K562 (cell line): ENCODE measurements around the gene CPSF2. TPM values are rescaled to one million over a fixed set of nuclear protein-coding genes. Genes with fewer than 3 reads are reported as not detected.

ENCODE experiments used
- ATAC-seq: fragments of 200-7000 bp; cut with Tn5 transposase; 3 replicates; pipeline ENCODE4 v1.9.1; 2020; ENCODE audit warnings: moderate library complexity
- BruUV-seq: library from RNA; stranded (reverse); fragments of 400-500 nt; replicated peaks from 2 replicates; lab custom pipeline; 2021; lab: Mats Ljungman, UMichigan
- CTCF ChIA-PET: fragments of 300-600 bp; formaldehyde crosslinking; extraction: SDS; loops from one replicate; lab custom pipeline; 2021; ENCODE audit warnings: low intra/inter-chr PET ratio; lab: Yijun Ruan, JAX
- POLR2A ChIA-PET: fragments of 300-600, 350-650 bp; sonication (Branson Sonifier 250); formaldehyde crosslinking; extraction: SDS; loops from one replicate; lab custom pipeline; 2021; ENCODE audit warnings: antibody characterized with exemption, inconsistent platforms; lab: Yijun Ruan, JAX
- DNase-seq, 4 experiments: peaks; one replicate each; pipeline versions ENCODE4 v3.0.0 to v3.0.0-alpha.2; 2011 to 2018; ENCODE audit warnings: low spot score in 3 of 4, mixed read lengths in 3 of 4; ENCODE audit errors: extremely low read depth in 1 of 4
- FAIRE-seq: peaks from 2 replicates; lab custom pipeline; 2011; peaks lifted over from hg19 to GRCh38; lab: Jason Lieb, UNC
- H2AFZ ChIP-seq: 2 replicates; pipeline ENCODE4 v1.6.0; 2011; ENCODE audit warnings: low read depth, low read length, control low read depth, inconsistent platforms
- H3K27ac ChIP-seq: fragments of 200-600 bp; 3 replicates; pipeline ENCODE4 v1.8.0; 2011; ENCODE audit warnings: low read depth, mild to moderate bottlenecking, control low read depth, inconsistent platforms, low read length, moderate library complexity, mixed read lengths; ENCODE audit errors: extremely low read depth
- H3K27me3 ChIP-seq, 2 experiments: fragments of 300-600 bp in 1 of 2; 2 replicates in 1 of 2; 3 replicates in 1 of 2; pipeline versions ENCODE4 v1.6.0 to v1.8.0; 2011; ENCODE audit warnings: inconsistent platforms in 2 of 2, low read length in 2 of 2, mild to moderate bottlenecking in 1 of 2, mixed read lengths in 1 of 2, moderate library complexity in 1 of 2; ENCODE audit not compliant: control insufficient read depth in 2 of 2, insufficient read depth in 2 of 2
- H3K36me3 ChIP-seq: fragments of 300-600 bp; 3 replicates; pipeline ENCODE4 v1.8.0; 2011; ENCODE audit warnings: mild to moderate bottlenecking, low read length, inconsistent platforms; ENCODE audit not compliant: control insufficient read depth, insufficient read depth
- H3K4me1 ChIP-seq, 2 experiments: fragments of 200-600 bp in 1 of 2; replicated peaks in 1 of 2; 2 replicates in 1 of 2; 3 replicates in 1 of 2; pipeline versions ENCODE4 v1.5.1 to v1.8.0; 2011; ENCODE audit warnings: inconsistent platforms in 2 of 2, low read length in 2 of 2, mild to moderate bottlenecking in 1 of 2, mixed read lengths in 1 of 2, moderate library complexity in 1 of 2; ENCODE audit not compliant: control insufficient read depth in 2 of 2, insufficient read depth in 2 of 2
- H3K4me2 ChIP-seq: 2 replicates; pipeline ENCODE4 v1.6.1; 2011; ENCODE audit warnings: low read length, control low read depth, inconsistent platforms, mixed read lengths; ENCODE audit not compliant: insufficient read depth
- H3K4me3 ChIP-seq: fragments of 200-600 bp; sonication (generic), shearing (Covaris generic); 2 replicates; pipeline ENCODE4 v1.5.1; 2016; ENCODE audit warnings: control low read depth, inconsistent platforms
- H3K79me2 ChIP-seq: fragments of 200-600 bp; 3 replicates; pipeline ENCODE4 v1.8.0; 2011; ENCODE audit warnings: low read length, inconsistent platforms; ENCODE audit not compliant: control insufficient read depth, insufficient read depth
- H3K9ac ChIP-seq, 2 experiments: 2 replicates each; pipeline versions ENCODE4 v1.6.0 to v1.6.1; 2011; ENCODE audit warnings: low read depth in 2 of 2, low read length in 2 of 2, control low read depth in 1 of 2, inconsistent platforms in 1 of 2, mild to moderate bottlenecking in 1 of 2, mixed read lengths in 1 of 2; ENCODE audit not compliant: insufficient read depth in 1 of 2
- H3K9me1 ChIP-seq: one replicate; pipeline ENCODE4 v1.6.0; 2011; ENCODE audit warnings: inconsistent platforms, mild to moderate bottlenecking, low read length, moderate library complexity; ENCODE audit not compliant: control insufficient read depth, insufficient read depth
- H3K9me3 ChIP-seq: replicated peaks from 2 replicates; pipeline ENCODE4 v1.5.1; 2011; ENCODE audit warnings: low read depth, low read length, inconsistent platforms; ENCODE audit not compliant: control insufficient read depth, insufficient read depth
- H4K20me1 ChIP-seq: replicated peaks from 2 replicates; pipeline ENCODE4 v1.6.1; 2011; ENCODE audit warnings: low read length, inconsistent platforms, mixed read lengths; ENCODE audit not compliant: control insufficient read depth, insufficient read depth
- BACH1 ChIP-seq: fragments of 200-800 bp; sonication (Bioruptor generic); IDR thresholded peaks from 2 replicates; pipeline ENCODE4 v1.6.1; 2016; ENCODE audit warnings: missing genetic modification characterization, missing compliant biosample characterization
- FOXM1 ChIP-seq, 2 experiments: fragments of 450-650 bp in 1 of 2; sonication (generic) in 1 of 2; formaldehyde crosslinking in 1 of 2; IDR thresholded peaks; 2 replicates each; pipeline versions ENCODE4 v1.6.1 to v1.9.0; 2017 to 2022; ENCODE audit warnings: low read depth in 2 of 2, mild to moderate bottlenecking in 2 of 2, missing genetic modification reagents in 1 of 2, moderate library complexity in 1 of 2
- HMGN3 ChIP-seq: IDR thresholded peaks from 2 replicates; pipeline ENCODE4 v1.6.1; 2011; ENCODE audit warnings: borderline replicate concordance, low read depth, mild to moderate bottlenecking, mixed read lengths, low read length; ENCODE audit not compliant: insufficient read length; ENCODE audit errors: extremely low read depth
- RFX5 ChIP-seq: IDR thresholded peaks from 2 replicates; pipeline ENCODE4 v1.6.1; 2011; ENCODE audit warnings: low read depth, mild to moderate bottlenecking, improper control_type of control experiment, low read length
- WHSC1 ChIP-seq: IDR thresholded peaks from one replicate; pipeline ENCODE4 v1.6.1; 2012; ENCODE audit warnings: low read length, control low read depth, inconsistent platforms
- ZBTB5 ChIP-seq: fragments of 450-650 bp; IDR thresholded peaks from 2 replicates; pipeline ENCODE4 v1.6.1; 2017; ENCODE audit warnings: antibody characterized with exemption
- WGBS: fragments of 100-300 bp; shearing (Covaris generic); methylation state at CpG from one replicate; pipeline ENCODE4 v1.1.6; 2016; ENCODE audit warnings: low coverage, mixed read lengths; ENCODE audit not compliant: insufficient coverage; ENCODE audit errors: missing lambda C conversion rate; 5-methylcytosine and 5-hydroxymethylcytosine counted together
- in situ Hi-C: fragments of 300-500 bp; cut with MboI; formaldehyde crosslinking; loops from 4 replicates; pipeline ENCODE4 v1.15.0; 2018; ENCODE audit warnings: inconsistent platforms, mixed read lengths
- intact Hi-C: fragments of 100-400 bp; cut with micrococcal nuclease; formaldehyde crosslinking; loops from 2 replicates; pipeline ENCODE4 v1.14.2; 2022
- polyA plus RNA-seq, 8 experiments: library from polyadenylated mRNA; depleted of rRNA in 4 of 8; stranded (reverse) in 5 of 8; unstranded in 3 of 8; fragments of >200 nt; fragmentation: Nextera tagmentation in 2 of 8; fragmentation: Illumina TruSeq in 1 of 8; extraction: Ambion mirVana in 2 of 8; extraction: Trizol in 1 of 8; gene quantifications; 2 replicates each; pipeline versions ENCODE4 v1.2.1 to v1.2.3, GENCODE V29; 2011 to 2014; ENCODE audit warnings: inconsistent platforms in 1 of 8, missing spikeins in 1 of 8
- total RNA-seq, 7 experiments: library from RNA; depleted of rRNA in 6 of 7; stranded (reverse); fragments of >200 nt in 6 of 7; fragmentation: Illumina TruSeq in 2 of 7; extraction: Trizol in 2 of 7; gene quantifications; 2 replicates each; pipeline versions ENCODE4 v1.2.1 to v1.2.3, GENCODE V29; 2011 to 2021; ENCODE audit warnings: low replicate concordance in 1 of 7

Gene CPSF2
- total and polyA plus RNA-seq, 9 of the 15 experiments (the other 6 are each of a cell fraction or from before 2014, with no cell fraction given) = 20.8 to 71.3 (median 49.0) TPM

GRCh38 chr14:92198804-92199203 lies 77.0 kb downstream of the CPSF2 start:
- H2AFZ ChIP-seq = no peak overlapping the region
- no peak overlapping the region for H3K9ac ChIP-seq
- H3K4me2 ChIP-seq = no peak overlapping the region
- H3K9me1 ChIP-seq = no peaks in the 10 kb centered on the region
- H3K27me3 ChIP-seq = no peaks in the 10 kb centered on the region
- BruUV-seq = no TSS peak
- H3K4me3 ChIP-seq = no peak overlapping the region
- intact Hi-C loops (no loop called here), in situ Hi-C loops (no loop called here)
- H4K20me1 ChIP-seq = no peaks in the 10 kb centered on the region
- no peak overlapping the region for H3K27ac ChIP-seq
- ATAC-seq (no peak), DNase-seq (no peak), FAIRE-seq (no peak)
- H3K9me3 ChIP-seq = no peaks in the 10 kb centered on the region
- no peaks in the 10 kb centered on the region for H3K36me3 ChIP-seq
- no peaks in the 10 kb centered on the region for H3K79me2 ChIP-seq
- TF ChIP-seq WHSC1 (no peak), BACH1 (no peak), RFX5 (no peak), HMGN3 (no peak), ZBTB5 (no peak), FOXM1 (IDR thresholded peaks at IDR 0.05; ENCODE audit: low read depth) (no peak), FOXM1 (CRISPR knock-in tag; IDR thresholded peaks at IDR 0.05; ENCODE audit: low read depth) (no peak)
- CTCF ChIA-PET = no interaction called here
- POLR2A ChIA-PET = no interaction called here
- H3K4me1 ChIP-seq = no peaks in the 10 kb centered on the region
- WGBS = 0% methylated on average over 5 of the region's 5 CpGs
